Caco-2 (cell line): ENCODE measurements around the gene KCNJ12. TPM values are rescaled to one million over a fixed set of nuclear protein-coding genes. Genes with fewer than 3 reads are reported as not detected.
A peak's percentile ranks its signal among the peaks of the same experiment; 100 is the strongest.

Experiments used
- BruUV-seq: library from RNA; stranded (reverse); fragments of 400-500 nt; replicated peaks from 2 replicates; lab custom pipeline; 2021; lab: Mats Ljungman, UMichigan
- CTCF ChIA-PET: fragments of 300-600 bp; sonication (Branson Sonifier 250); formaldehyde crosslinking; loops from one replicate; lab custom pipeline; 2022; ENCODE audit warnings: antibody characterized with exemption; lab: Charles Lee
- POLR2A ChIA-PET: fragments of 300-600 bp; sonication (Branson Sonifier 250); formaldehyde crosslinking; loops from one replicate; lab custom pipeline; 2022; ENCODE audit warnings: antibody characterized with exemption; lab: Charles Lee
- DNase-seq, 2 experiments: peaks; one replicate each; pipeline versions ENCODE4 v3.0.0 to v3.0.0-alpha.2; 2020 to 2022
- H3K27me3 ChIP-seq: replicated peaks from 2 replicates; pipeline ENCODE4 v1.6.0; 2011; ENCODE audit warnings: low read length; ENCODE audit not compliant: control insufficient read depth, insufficient read depth
- H3K36me3 ChIP-seq: 2 replicates; pipeline ENCODE4 v1.5.1; 2011; ENCODE audit warnings: low read length; ENCODE audit not compliant: control insufficient read depth, insufficient read depth
- H3K4me1 ChIP-seq: fragments of 250-450 bp; sonication (Bioruptor Pico); 2 replicates; pipeline ENCODE4 v1.5.1; 2020; ENCODE audit warnings: mild to moderate bottlenecking
- H3K4me3 ChIP-seq: 2 replicates; pipeline ENCODE4 v1.5.1; 2011; ENCODE audit warnings: low read depth, mild to moderate bottlenecking, control low read depth, low read length
- H3K9me3 ChIP-seq: fragments of 250-450 bp; sonication (Bioruptor Pico); 2 replicates; pipeline ENCODE4 v1.5.1; 2020; ENCODE audit warnings: mild to moderate bottlenecking, moderate library complexity
- H3K27ac Mint-ChIP-seq: one replicate; pipeline ENCODE4 v1.8.0; 2022; ENCODE audit warnings: mixed read lengths; ENCODE audit not compliant: unreplicated experiment
- H3K27me3 Mint-ChIP-seq: one replicate; pipeline ENCODE4 v1.8.0; 2022; ENCODE audit warnings: mixed read lengths; ENCODE audit not compliant: insufficient read depth, unreplicated experiment
- H3K36me3 Mint-ChIP-seq: one replicate; pipeline ENCODE4 v1.8.0; 2022; ENCODE audit warnings: mild to moderate bottlenecking, mixed read lengths; ENCODE audit not compliant: insufficient read depth, unreplicated experiment
- H3K4me1 Mint-ChIP-seq: one replicate; pipeline ENCODE4 v1.8.0; 2022; ENCODE audit warnings: low read depth, mixed read lengths; ENCODE audit not compliant: unreplicated experiment
- H3K4me3 Mint-ChIP-seq: one replicate; pipeline ENCODE4 v1.8.0; 2022; ENCODE audit warnings: mild to moderate bottlenecking, moderate library complexity, mixed read lengths; ENCODE audit not compliant: unreplicated experiment
- H3K9me3 Mint-ChIP-seq: one replicate; pipeline ENCODE4 v1.8.0; 2022; ENCODE audit warnings: mixed read lengths; ENCODE audit not compliant: unreplicated experiment
- intact Hi-C: fragments of 100-400 bp; cut with micrococcal nuclease; formaldehyde crosslinking; loops from one replicate; pipeline ENCODE4 v1.10.0; 2022; ENCODE audit not compliant: unreplicated experiment
- total RNA-seq: library from RNA; stranded (reverse); gene quantifications from 2 replicates; pipeline ENCODE4 v1.2.3, GENCODE V29; 2022
- TF ChIP-seq, protein P1 (sequence below), 2 experiments: fragments of 200-600 bp in 1 of 2; IDR thresholded peaks; 1 replicate in 1 of 2; 2 replicates in 1 of 2; pipeline versions ENCODE4 v1.5.1 to v1.8.0; 2011 to 2022; ENCODE audit warnings: antibody characterized with exemption in 1 of 2, control low read depth in 1 of 2, inconsistent platforms in 1 of 2, low read depth in 1 of 2, low read length in 1 of 2, mild to moderate bottlenecking in 1 of 2, moderate library complexity in 1 of 2; ENCODE audit not compliant: insufficient read depth in 1 of 2, severe bottlenecking in 1 of 2, unreplicated experiment in 1 of 2

KCNJ12 gene
- total RNA-seq, 1 experiment from 2014 or later: 0.07 TPM

GRCh38 chr17:21373696-21374440, 2.3 kb upstream of the KCNJ12 start:
- no peaks in the 10 kb centered on the region for H3K36me3 Mint-ChIP-seq
- no peak overlapping the region for H3K4me3 Mint-ChIP-seq

DNA sequence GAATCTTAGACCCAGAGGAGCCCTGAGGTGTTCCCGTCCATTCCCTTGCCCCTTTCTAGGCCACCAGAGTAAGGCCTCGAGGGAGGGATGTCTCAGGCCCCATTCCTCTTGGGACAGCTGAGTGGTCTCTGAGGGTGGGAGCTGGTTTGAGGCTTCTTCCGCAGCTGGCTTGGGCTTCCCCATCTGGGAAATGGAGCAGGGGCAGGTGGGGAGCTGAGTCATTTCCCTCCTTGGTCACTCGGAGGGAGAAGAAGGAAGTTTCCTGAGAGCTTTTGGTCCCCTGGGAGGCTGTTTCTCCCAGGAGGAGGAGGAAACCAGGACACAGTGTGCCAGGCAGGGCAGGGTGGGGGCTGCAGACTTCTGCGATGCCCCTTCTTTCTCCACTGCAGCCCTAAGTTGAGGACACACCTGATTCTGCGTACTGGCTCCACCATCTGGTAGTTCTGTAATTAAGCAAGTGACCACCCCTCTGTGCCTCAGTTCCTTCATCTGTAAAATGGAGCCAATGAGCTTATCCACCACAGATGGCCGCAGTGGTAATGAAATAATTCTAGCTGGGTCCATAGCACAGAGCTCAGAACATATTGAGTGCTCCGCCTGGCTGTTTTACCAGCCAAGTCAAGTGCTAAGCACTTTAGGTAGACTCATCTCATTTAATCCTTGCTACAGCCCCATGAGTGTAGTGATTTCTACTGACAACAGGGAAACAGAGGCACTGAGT, 1.6 kb upstream of the KCNJ12 start:
- POLR2A ChIA-PET: no interaction called here
- TF ChIP-seq, protein P1, sequence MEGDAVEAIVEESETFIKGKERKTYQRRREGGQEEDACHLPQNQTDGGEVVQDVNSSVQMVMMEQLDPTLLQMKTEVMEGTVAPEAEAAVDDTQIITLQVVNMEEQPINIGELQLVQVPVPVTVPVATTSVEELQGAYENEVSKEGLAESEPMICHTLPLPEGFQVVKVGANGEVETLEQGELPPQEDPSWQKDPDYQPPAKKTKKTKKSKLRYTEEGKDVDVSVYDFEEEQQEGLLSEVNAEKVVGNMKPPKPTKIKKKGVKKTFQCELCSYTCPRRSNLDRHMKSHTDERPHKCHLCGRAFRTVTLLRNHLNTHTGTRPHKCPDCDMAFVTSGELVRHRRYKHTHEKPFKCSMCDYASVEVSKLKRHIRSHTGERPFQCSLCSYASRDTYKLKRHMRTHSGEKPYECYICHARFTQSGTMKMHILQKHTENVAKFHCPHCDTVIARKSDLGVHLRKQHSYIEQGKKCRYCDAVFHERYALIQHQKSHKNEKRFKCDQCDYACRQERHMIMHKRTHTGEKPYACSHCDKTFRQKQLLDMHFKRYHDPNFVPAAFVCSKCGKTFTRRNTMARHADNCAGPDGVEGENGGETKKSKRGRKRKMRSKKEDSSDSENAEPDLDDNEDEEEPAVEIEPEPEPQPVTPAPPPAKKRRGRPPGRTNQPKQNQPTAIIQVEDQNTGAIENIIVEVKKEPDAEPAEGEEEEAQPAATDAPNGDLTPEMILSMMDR (IDR thresholded peaks at IDR 0.05; ENCODE audit: insufficient read depth in 1 of 2, low read depth in 1 of 2, low read length in 1 of 2, severe bottlenecking in 1 of 2, unreplicated experiment in 1 of 2): no peak
- intact Hi-C loops: loop anchor here (10.0 kb wide), 1 partner anchor 90 kb away; the partner anchor contains the start of gene MAP2K3
- no peak for DNase-seq
- Mint-ChIP-seq H3K27me3 (peaks cover 4% of the 10 kb centered on the region), H3K4me3 (no peak overlapping the region), H3K27ac (no peak overlapping the region), H3K9me3 (no peaks in the 10 kb centered on the region), H3K36me3 (no peaks in the 10 kb centered on the region), H3K4me1 (no peaks in the 10 kb centered on the region)
- Histone ChIP-seq H3K27me3 (no peaks in the 10 kb centered on the region), H3K36me3 (no peaks in the 10 kb centered on the region), H3K4me1 (0 out of 2 replicates have a peak, but pooled peaks cover 9% of the 10 kb centered on the region), H3K4me3 (no peak overlapping the region), H3K9me3 (no peaks in the 10 kb centered on the region)
- CTCF ChIA-PET: no interaction called here
- no TSS peak for BruUV-seq

More at GRCh38 chr17:21373696-21374440, 2.3 kb upstream of the KCNJ12 start:
- no peak for DNase-seq
- no peaks in the 10 kb centered on the region for H3K36me3 ChIP-seq
- 0 out of 2 replicates have a peak, but pooled peaks cover 9% of the 10 kb centered on the region for H3K4me1 ChIP-seq
- ChIA-PET POLR2A (no interaction called here), CTCF (no interaction called here)
- H3K4me3 ChIP-seq: no peak overlapping the region
- no TSS peak for BruUV-seq
- Mint-ChIP-seq H3K27me3 (peaks cover 4% of the 10 kb centered on the region), H3K27ac (no peak overlapping the region), H3K9me3 (no peaks in the 10 kb centered on the region), H3K4me1 (no peaks in the 10 kb centered on the region)
- TF ChIP-seq, protein P1 (IDR thresholded peaks at IDR 0.05; ENCODE audit: insufficient read depth in 1 of 2, low read depth in 1 of 2, low read length in 1 of 2, severe bottlenecking in 1 of 2, unreplicated experiment in 1 of 2): peak in 1 of 2 experiments; percentile 15
- H3K27me3 ChIP-seq: no peaks in the 10 kb centered on the region
- intact Hi-C loops: loop anchor here (10.0 kb wide), 1 partner anchor 89 kb away; the partner anchor contains the start of gene MAP2K3
- H3K9me3 ChIP-seq: no peaks in the 10 kb centered on the region

DNA sequence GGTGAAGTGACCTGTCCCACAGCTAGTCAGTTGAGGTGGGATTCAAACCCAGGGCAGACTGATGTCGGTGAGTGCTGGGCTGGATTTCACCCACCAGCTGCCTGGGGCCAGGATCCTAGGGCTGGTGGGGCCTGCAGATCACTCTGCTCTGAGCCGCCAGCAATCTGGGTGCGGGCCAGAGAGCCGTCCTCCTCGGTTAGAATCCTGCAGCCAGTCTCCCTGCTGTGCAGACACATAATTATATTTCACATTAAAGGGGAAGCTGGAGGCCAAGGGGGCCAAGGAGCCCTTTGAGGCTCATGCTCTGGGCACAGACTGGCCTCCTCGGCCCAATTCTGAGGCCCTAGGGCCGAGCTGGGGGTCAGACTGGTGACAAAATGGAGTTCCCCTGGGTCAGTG, 996 bp upstream of the KCNJ12 start:
- ChIA-PET CTCF (interaction anchor here (0.6 kb wide), 1 partner anchor 9 kb away, joined by 3 read pairs; no protein-coding TSS in a partner anchor), POLR2A (no interaction called here)
- H3K4me3 Mint-ChIP-seq: peak overlapping the region; percentile 18
- intact Hi-C loops: loop anchor here (10.0 kb wide), 1 partner anchor 90 kb away; the partner anchor contains the start of gene MAP2K3
- TF ChIP-seq, protein P1 (IDR thresholded peaks at IDR 0.05; ENCODE audit: insufficient read depth in 1 of 2, low read depth in 1 of 2, low read length in 1 of 2, severe bottlenecking in 1 of 2, unreplicated experiment in 1 of 2): no peak
- Histone ChIP-seq H3K4me3 (no peak overlapping the region), H3K9me3 (no peaks in the 10 kb centered on the region), H3K27me3 (no peaks in the 10 kb centered on the region), H3K36me3 (no peaks in the 10 kb centered on the region), H3K4me1 (0 out of 2 replicates have a peak, but pooled peaks cover 9% of the 10 kb centered on the region)
- no peaks in the 10 kb centered on the region for H3K4me1 Mint-ChIP-seq
- H3K27me3 Mint-ChIP-seq: peaks cover 4% of the 10 kb centered on the region
- no TSS peak for BruUV-seq
- H3K9me3 Mint-ChIP-seq: no peaks in the 10 kb centered on the region
- DNase-seq: no peak
- no peaks in the 10 kb centered on the region for H3K36me3 Mint-ChIP-seq
- H3K27ac Mint-ChIP-seq: no peak overlapping the region
